Measurements from ENCODE around the gene PCCA. TPM values are rescaled to one million over a fixed set of nuclear protein-coding genes. Genes with fewer than 3 reads are reported as not detected.

PCCA gene
- total and polyA plus RNA-seq, 4 donors: 30.1 to 160 (median 76.3) TPM

GRCh38 chr13:100497389-100497788, 408.5 kb downstream of the PCCA start:
- Histone ChIP-seq H3K4me1 (ENCODE audit: control insufficient read depth in 4 of 4, insufficient read depth in 4 of 4, low read length in 3 of 4) (no peaks in the 10 kb centered on the region), H3K9me3 (ENCODE audit: control insufficient read depth in 4 of 4, low read length in 3 of 4) (no peaks in the 10 kb centered on the region), H3K27me3 (ENCODE audit: control insufficient read depth in 4 of 4, insufficient read depth in 4 of 4, low read length in 3 of 4) (no peaks in the 10 kb centered on the region), H3K4me3 (ENCODE audit: low read depth in 1 of 3, low read length in 3 of 3) (no peak overlapping the region), H3K9ac (ENCODE audit: low read depth in 1 of 2, low read length in 2 of 2) (no peak overlapping the region), H3K27ac (ENCODE audit: low read depth in 1 of 2, low read length in 2 of 2) (no peak overlapping the region), H3K36me3 (ENCODE audit: control insufficient read depth in 4 of 4, insufficient read depth in 3 of 4, low read depth in 1 of 4, low read length in 3 of 4) (peaks cover 0 to 3% (median 2%) of the 10 kb centered on the region in 4 donors)
- DNase-seq (ENCODE audit: low spot score): no peak
- 96% methylated on average over 1 of the region's 1 CpG for WGBS
- no peak for TF ChIP-seq HNF4A (conservative IDR thresholded peaks at IDR 0.05)

- H3K36me3 ChIP-seq (ENCODE audit: control insufficient read depth in 4 of 4, insufficient read depth in 3 of 4, low read depth in 1 of 4, low read length in 3 of 4): no peaks in the 10 kb centered on the region
- WGBS: 72% methylated on average over 2 of the region's 2 CpGs
- no peak overlapping the region for H3K9ac ChIP-seq (ENCODE audit: low read depth in 1 of 2, low read length in 2 of 2)
- H3K27me3 ChIP-seq (ENCODE audit: control insufficient read depth in 4 of 4, insufficient read depth in 4 of 4, low read length in 3 of 4): no peaks in the 10 kb centered on the region
- no peak for DNase-seq (ENCODE audit: low spot score)
- H3K27ac ChIP-seq (ENCODE audit: low read depth in 1 of 2, low read length in 2 of 2): no peak overlapping the region
- no peak overlapping the region for H3K4me3 ChIP-seq (ENCODE audit: low read depth in 1 of 3, low read length in 3 of 3)
- no peaks in the 10 kb centered on the region for H3K9me3 ChIP-seq (ENCODE audit: control insufficient read depth in 4 of 4, low read length in 3 of 4)
- no peaks in the 10 kb centered on the region for H3K4me1 ChIP-seq (ENCODE audit: control insufficient read depth in 4 of 4, insufficient read depth in 4 of 4, low read length in 3 of 4)
- TF ChIP-seq FOXA2 (IDR thresholded peaks at IDR 0.05) (no peak), CTCF (IDR thresholded peaks at IDR 0.05; ENCODE audit: low read depth, low read length, missing input control) (no peak), NR2F2 (IDR thresholded peaks at IDR 0.05) (no peak), REST (IDR thresholded peaks at IDR 0.05) (no peak), GABPA (IDR thresholded peaks at IDR 0.05 in 1 of 2, conservative IDR thresholded peaks at IDR 0.05 in 1 of 2) (no peak), HNF4A (conservative IDR thresholded peaks at IDR 0.05) (no peak), MAX (IDR thresholded peaks at IDR 0.05) (no peak), FOXA1 (IDR thresholded peaks at IDR 0.05) (no peak), SP1 (IDR thresholded peaks at IDR 0.05) (no peak), TAF1 (conservative IDR thresholded peaks at IDR 0.05) (no peak), RAD21 (IDR thresholded peaks at IDR 0.05) (no peak), HNF4G (IDR thresholded peaks at IDR 0.05) (no peak), RXRA (IDR thresholded peaks at IDR 0.05) (no peak), EGR1 (IDR thresholded peaks at IDR 0.05; ENCODE audit: low read depth in 2 of 2) (no peak), YY1 (IDR thresholded peaks at IDR 0.05) (no peak), ATF3 (IDR thresholded peaks at IDR 0.05) (no peak), ZBTB33 (IDR thresholded peaks at IDR 0.05) (no peak)
Measured at GRCh38 chr13:100502446-100502845, 413.6 kb downstream of the PCCA start.

Data from liver (tissue), 9 donors.